A673 (cell line): Measurements from ENCODE around the gene HMOX2.

ENCODE experiments used
- CTCF ChIP-seq: fragments of 300-800, 200-600 bp; sonication (generic); conservative IDR thresholded peaks from 2 replicates; pipeline ENCODE4 v1.5.1; 2017; ENCODE audit warnings: low read depth, mild to moderate bottlenecking, antibody characterized with exemption, low read length, moderate library complexity, mixed read lengths
- EZH2 ChIP-seq: fragments of 200-600 bp; sonication (generic); IDR thresholded peaks from 2 replicates; pipeline ENCODE4 v1.6.1; 2017; ENCODE audit warnings: borderline replicate concordance, low read depth, mild to moderate bottlenecking, mixed read lengths, antibody characterized with exemption, low read length; ENCODE audit not compliant: poor library complexity, severe bottlenecking

GRCh38 chr16:4454623-4455022 lies 21.6 kb upstream of the HMOX2 start:
- TF ChIP-seq CTCF (no peak), EZH2 (no peak)
